HFFc6 (cell line): ENCODE results near the gene FGF18. TPM values are rescaled to one million over a fixed set of nuclear protein-coding genes. Genes with fewer than 3 reads are reported as not detected.
"Not testable (repeated sequence)": the region's sequence is repeated elsewhere in the genome, so short reads cannot be mapped to it uniquely, and the experiment has no call there.

ENCODE experiments used
- DNase-seq: peaks from one replicate; pipeline ENCODE4 v3.0.0-alpha.2; 2018
- H3K27ac Mint-ChIP-seq: 2 replicates; pipeline ENCODE4 v1.8.0; 2020; ENCODE audit warnings: mild to moderate bottlenecking, mixed read lengths
- H3K27me3 Mint-ChIP-seq: 2 replicates; pipeline ENCODE4 v1.8.0; 2021; ENCODE audit warnings: mild to moderate bottlenecking, moderate library complexity, mixed read lengths; ENCODE audit not compliant: insufficient read depth
- H3K36me3 Mint-ChIP-seq: 2 replicates; pipeline ENCODE4 v1.8.0; 2021; ENCODE audit warnings: low read depth, mixed read lengths
- H3K4me1 Mint-ChIP-seq: 2 replicates; pipeline ENCODE4 v1.8.0; 2020; ENCODE audit warnings: low read depth, mixed read lengths
- H3K4me3 Mint-ChIP-seq: 2 replicates; pipeline ENCODE4 v1.8.0; 2020; ENCODE audit warnings: mild to moderate bottlenecking, moderate library complexity, mixed read lengths
- H3K9me3 Mint-ChIP-seq: 2 replicates; pipeline ENCODE4 v1.8.0; 2020; ENCODE audit warnings: mild to moderate bottlenecking, mixed read lengths
- CTCF ChIP-seq: fragments of 200-600 bp; sonication (generic); IDR thresholded peaks from 2 replicates; pipeline ENCODE4 v1.5.0; 2021; ENCODE audit warnings: antibody characterized with exemption, mild to moderate bottlenecking
- total RNA-seq, 6 experiments: library from RNA; stranded (reverse); fragmentation: NEBNext Ultra II Directional; extraction: Animal tissue kit (Norgen Biotek cat#: 25700); gene quantifications; 2 replicates in 1 of 6; 3 replicates in 5 of 6; pipeline ENCODE4 v1.2.3, GENCODE V29; 2021

Gene FGF18
- total RNA-seq, 6 experiments from 2014 or later: 0.16 to 0.17 TPM; not detected in 4

- TF ChIP-seq CTCF: no peak
- Mint-ChIP-seq H3K9me3 (peaks cover 17% of the 10 kb centered on the region), H3K4me1 (peaks cover 53% of the 10 kb centered on the region), H3K27me3 (peaks cover 18% of the 10 kb centered on the region), H3K4me3 (peak overlapping the region; percentile 96), H3K36me3 (peaks cover 62% of the 10 kb centered on the region), H3K27ac (peak overlapping the region; percentile 46)
- DNase-seq: no peak
Observed at GRCh38 chr5:171390883-171391677, 28.4 kb upstream of the FGF18 start.

DNA sequence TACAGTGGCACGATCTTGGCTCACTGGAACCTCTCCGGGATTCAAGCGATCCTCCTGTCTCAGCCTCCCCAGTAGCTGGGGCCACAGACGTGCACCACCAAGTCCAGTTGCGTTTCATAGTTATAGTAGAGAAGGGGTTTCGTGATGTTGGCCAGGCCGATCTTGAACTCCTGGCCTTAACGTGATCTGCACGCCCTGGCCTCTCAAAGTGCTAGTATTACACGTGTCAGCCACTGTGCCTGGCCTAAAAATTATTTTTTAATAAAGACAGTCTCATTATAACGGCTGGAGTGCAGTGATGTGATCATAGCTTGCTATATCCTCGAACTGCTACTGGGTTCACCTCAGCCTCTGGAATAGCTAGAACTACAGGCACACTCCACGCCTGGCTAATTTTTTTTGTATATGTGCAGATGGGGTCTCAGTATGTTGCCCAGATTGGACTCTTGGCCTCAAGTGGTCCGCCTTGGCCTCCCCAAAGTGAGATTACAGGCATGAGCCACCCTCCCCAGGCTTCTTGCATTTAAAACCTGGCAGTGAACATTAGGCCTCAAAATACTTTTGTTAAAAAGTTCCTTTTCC is 27.4 kb upstream of the FGF18 start:
- Mint-ChIP-seq H3K4me1 (peaks cover 52% of the 10 kb centered on the region), H3K27me3 (peaks cover 18% of the 10 kb centered on the region), H3K9me3 (peaks cover 17% of the 10 kb centered on the region), H3K4me3 (peak overlapping the region; percentile 34; the same call in 1 of the 2 replicates), H3K36me3 (peaks cover 69% of the 10 kb centered on the region), H3K27ac (peak overlapping the region; percentile 55; the same call in 1 of the 2 replicates)
- TF ChIP-seq CTCF: no peak
- DNase-seq: no peak

- no peak for DNase-seq
- H3K27ac Mint-ChIP-seq: peak overlapping the region; percentile 55
- H3K4me3 Mint-ChIP-seq: peak overlapping the region; percentile 58
- peaks cover 73% of the 10 kb centered on the region for H3K36me3 Mint-ChIP-seq
- no peak for TF ChIP-seq CTCF
- H3K9me3 Mint-ChIP-seq: peaks cover 15% of the 10 kb centered on the region
- peaks cover 57% of the 10 kb centered on the region for H3K4me1 Mint-ChIP-seq
- H3K27me3 Mint-ChIP-seq: peaks cover 14% of the 10 kb centered on the region
Observed at GRCh38 chr5:171392585-171393159, 26.8 kb upstream of the FGF18 start.

GRCh38 chr5:171395042-171395441 is 24.4 kb upstream of the FGF18 start:
- Mint-ChIP-seq H3K36me3 (peaks cover 68% of the 10 kb centered on the region), H3K4me1 (peaks cover 69% of the 10 kb centered on the region), H3K9me3 (no peaks in the 10 kb centered on the region), H3K27ac (no peak overlapping the region), H3K27me3 (peaks cover 2% of the 10 kb centered on the region; the same call in 1 of the 2 replicates), H3K4me3 (no peak overlapping the region)
- DNase-seq: no peak
- TF ChIP-seq CTCF: no peak

- H3K27ac Mint-ChIP-seq, H3K9me3 Mint-ChIP-seq, H3K4me3 Mint-ChIP-seq, H3K27me3 Mint-ChIP-seq, DNase-seq: not testable (repeated sequence)
- Mint-ChIP-seq H3K36me3 (peaks cover 63% of the 10 kb centered on the region), H3K4me1 (peaks cover 58% of the 10 kb centered on the region)
Observed at GRCh38 chr5:171396583-171396982, 22.9 kb upstream of the FGF18 start.

GRCh38 chr5:171397190-171397589 is 22.3 kb upstream of the FGF18 start:
- Mint-ChIP-seq H3K4me3 (no peak overlapping the region), H3K36me3 (peaks cover 67% of the 10 kb centered on the region), H3K4me1 (peaks cover 58% of the 10 kb centered on the region), H3K9me3 (no peaks in the 10 kb centered on the region), H3K27ac (peak overlapping the region; percentile 36), H3K27me3 (peaks cover 2% of the 10 kb centered on the region)
- no peak for DNase-seq
- no peak for TF ChIP-seq CTCF
